Fibroblast of the conjunctiva (primary cell): ENCODE results near the gene ASB15.
"Not testable (repeated sequence)": the region's sequence is repeated elsewhere in the genome, so short reads cannot be mapped to it uniquely, and the experiment has no call there.

Experiments used
- DNase-seq: peaks from one replicate; pipeline ENCODE4 v3.0.0-alpha.2; 2010; ENCODE audit warnings: low read depth

ASB15 gene

GRCh38 chr7:123601530-123601929, at the start of gene ASB15:
Gene ASB15, plus strand, starts transcription at chr7:123601821. Its CDS starts 12,682 bp downstream, at chr7:123614503.
- no peak for DNase-seq

DNA sequence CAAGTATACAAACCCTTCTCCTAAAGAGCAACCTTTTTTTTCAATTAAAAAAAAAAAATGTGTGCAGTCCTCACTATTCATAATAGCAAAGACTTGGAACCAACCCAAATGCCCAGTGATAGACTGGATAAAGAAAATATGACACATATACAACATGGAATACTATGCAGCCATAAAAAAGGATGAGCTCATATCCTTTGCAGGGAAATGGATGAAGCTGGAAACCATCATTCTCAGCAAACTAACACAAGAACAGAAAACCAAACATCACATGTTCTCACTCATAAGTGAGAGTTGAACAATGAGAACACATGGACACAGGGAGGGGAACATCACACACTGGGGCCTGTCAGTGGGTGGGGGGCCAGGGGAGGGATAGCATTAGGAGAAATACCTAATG, 49.5 kb upstream of the ASB15 start:
- DNase-seq, result not testable (repeated sequence)

- no peak for DNase-seq
Observed at GRCh38 chr7:123552641-123553040, 49.0 kb upstream of the ASB15 start.

GRCh38 chr7:123553159-123553558, 48.5 kb upstream of the ASB15 start:
- DNase-seq, result no peak

DNA sequence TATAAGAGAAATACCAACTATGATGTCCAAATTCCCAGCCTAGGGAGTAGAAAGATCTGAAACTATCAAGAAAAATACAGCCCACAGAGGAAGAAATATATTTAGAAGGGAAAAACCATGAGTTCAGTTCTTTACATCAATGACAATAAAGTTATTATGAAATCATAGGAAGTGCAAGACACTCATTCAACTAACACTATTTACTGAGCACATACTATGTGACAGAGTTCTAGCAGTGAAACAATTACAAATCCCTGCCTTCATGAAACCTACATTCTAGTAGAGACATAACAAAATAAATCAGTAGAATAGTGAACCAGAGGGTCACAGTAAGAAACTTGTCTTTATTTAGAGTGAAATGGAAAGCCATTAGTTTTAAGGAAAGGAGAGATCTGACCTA, 46.1 kb upstream of the ASB15 start:
- DNase-seq, result no peak

GRCh38 chr7:123557016-123557397, 44.6 kb upstream of the ASB15 start:
- no peak for DNase-seq

GRCh38 chr7:123557398-123558288, 44.0 kb upstream of the ASB15 start, which contains the start of gene NDUFA5:
Gene NDUFA5, minus strand, starts transcription at chr7:123557818. Its CDS starts 23 bp downstream, at chr7:123557795.
- peak; percentile 98 for DNase-seq

DNA sequence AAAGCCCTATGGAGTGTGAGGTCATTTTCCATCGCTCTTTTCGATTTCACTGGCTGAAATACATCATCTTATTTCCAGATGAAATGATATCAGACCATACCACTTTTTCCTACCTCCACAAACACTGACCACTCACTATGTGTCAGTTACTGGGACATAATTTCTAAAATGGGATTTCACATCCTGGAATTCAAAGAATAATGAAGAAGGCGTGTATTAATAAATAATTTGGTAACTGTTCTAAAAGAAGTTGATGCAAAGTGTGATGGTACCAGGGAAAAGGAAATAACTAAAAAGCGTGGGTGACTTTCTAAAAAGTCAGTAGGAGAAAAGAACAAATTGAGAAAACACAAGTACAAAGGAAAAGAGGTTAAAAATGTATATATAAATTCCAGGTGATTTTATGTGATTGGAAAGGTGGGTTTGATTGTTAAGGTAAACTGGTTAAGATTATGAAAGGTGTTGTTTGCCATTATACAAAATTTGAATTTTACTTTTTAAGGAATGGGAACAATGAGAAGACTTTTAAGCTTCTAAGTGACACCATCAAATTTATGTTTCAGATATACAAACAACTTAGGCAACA, 43.2 kb upstream of the ASB15 start:
- DNase-seq, result no peak

GRCh38 chr7:123562121-123562520, 39.5 kb upstream of the ASB15 start:
- DNase-seq, result no peak

DNA sequence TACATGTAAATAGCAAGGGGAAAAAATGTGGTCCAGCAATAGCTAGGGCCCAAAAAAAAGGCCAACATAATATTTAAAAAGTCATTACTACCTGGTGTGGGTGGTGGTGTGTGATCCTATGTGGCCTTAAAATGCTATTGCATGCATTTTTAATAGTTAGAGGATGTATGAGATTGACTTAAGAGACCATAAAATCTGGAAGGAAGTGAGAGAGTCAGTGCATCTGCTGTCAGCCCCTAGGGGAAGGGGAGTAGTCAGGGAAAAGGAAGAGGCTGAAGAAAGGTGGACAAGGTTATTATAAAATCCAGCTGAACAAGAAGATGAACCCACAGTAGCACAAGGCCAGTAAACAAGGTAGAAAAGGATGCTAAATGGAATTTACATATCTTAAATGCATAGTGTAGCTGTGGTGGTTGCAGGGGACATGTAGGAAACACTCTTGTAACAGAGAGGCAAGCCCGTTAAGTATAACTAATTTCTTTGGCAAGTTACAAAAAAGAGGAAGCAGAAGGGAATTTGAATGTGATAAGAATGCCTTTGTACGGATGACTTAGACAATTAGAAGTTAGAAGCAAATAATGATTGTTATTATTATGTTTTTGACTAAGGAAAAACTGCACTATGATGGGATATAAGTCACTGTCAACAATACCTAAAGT, 32.1 kb upstream of the ASB15 start:
- no peak for DNase-seq

DNA sequence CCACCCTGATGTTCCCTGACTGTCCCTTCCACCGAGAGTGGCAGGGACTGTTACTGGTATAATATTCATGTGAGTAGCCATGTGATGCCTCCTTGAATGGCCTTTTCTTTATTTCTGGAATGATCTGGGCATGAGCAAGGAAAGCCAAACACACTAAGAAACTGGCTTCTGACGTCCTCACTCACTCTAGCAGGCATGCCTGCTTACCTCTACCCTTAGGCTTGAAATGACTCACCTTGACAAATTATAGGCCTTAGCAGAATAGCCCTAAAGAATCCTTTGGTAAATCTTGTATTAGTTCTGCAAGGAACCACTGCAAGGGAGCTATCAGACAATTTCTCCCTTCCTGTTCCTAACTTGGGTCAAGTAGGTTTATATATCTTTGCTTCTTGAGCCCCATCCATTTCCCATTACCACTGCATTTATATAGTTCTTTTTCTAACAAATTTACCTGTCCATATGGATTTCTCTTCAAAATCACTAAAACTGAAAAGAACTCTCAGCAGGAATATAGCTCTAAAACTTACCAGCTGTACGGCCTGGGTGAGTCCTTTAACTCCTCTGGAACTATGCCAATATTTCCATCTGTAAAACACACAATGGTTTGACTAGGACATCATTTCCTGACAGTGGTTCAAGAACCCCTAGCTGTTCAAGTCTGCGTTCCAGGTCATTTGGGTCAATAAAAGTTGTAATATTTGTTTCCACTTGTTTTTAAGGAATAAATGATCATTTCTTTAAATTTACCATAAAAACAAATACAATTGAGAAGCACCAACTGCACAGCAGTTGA, 31.0 kb upstream of the ASB15 start:
- no peak for DNase-seq

DNA sequence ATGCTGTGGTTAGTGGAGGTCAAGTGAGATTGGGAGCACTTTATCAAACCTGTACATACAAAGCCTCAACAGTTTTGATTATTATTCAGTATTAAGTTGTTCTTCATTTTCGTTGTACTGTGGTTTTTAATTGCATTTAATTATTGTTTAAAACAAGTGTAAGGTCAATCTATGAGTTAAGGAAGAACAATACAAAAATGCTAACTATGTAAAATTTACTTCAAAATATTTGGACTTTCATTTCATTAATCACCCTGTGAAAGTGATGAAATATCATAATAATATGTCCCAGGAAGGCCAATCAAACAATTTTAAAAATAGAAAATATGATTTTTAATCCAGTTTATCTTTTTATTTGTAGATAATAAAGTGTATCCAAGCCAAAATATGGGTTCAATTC, 30.4 kb upstream of the ASB15 start:
- DNase-seq, result no peak

DNA sequence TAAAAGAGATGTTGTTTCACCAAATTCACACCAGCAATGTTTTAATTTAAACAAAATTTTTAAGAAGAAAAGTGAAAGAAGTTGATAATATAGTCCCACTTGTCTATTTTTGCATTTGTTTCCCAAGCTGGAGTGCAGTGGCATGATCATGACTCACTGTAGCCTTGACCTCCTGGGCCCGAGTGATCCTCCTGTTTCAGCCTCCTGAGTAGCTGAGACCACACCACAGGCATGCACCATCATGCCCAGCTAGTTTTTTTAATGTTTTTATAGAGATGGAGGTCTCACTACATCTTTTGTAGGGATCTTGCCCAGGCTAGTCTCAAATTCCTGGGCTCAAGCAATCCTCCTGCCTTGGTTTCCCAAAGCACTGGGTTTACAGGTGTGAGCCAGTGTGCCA, 29.9 kb upstream of the ASB15 start:
- DNase-seq, result no peak

DNA sequence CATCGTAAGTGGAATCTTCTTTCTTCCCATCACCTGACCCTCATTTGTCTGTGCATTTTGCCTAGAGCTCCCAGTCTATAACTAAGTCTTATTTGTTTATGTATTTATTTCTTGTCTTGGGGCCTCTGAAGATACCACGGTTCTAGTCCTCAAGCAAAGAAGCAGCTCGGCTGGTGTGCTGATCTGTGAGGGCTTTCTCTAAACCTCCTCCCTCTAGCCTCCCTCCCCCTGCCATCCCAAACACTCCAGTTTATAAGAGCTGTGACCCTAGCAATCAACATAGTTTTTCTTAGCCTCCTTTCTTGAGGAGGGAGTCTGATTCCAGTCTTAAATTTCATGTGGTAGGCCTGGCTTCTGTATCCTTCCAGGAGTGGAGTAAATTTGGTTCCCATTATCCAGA, 28.3 kb upstream of the ASB15 start:
- no peak for DNase-seq

GRCh38 chr7:123573896-123574467, 27.6 kb upstream of the ASB15 start:
- DNase-seq, result no peak

GRCh38 chr7:123579416-123579815, 22.2 kb upstream of the ASB15 start:
- DNase-seq, result no peak

DNA sequence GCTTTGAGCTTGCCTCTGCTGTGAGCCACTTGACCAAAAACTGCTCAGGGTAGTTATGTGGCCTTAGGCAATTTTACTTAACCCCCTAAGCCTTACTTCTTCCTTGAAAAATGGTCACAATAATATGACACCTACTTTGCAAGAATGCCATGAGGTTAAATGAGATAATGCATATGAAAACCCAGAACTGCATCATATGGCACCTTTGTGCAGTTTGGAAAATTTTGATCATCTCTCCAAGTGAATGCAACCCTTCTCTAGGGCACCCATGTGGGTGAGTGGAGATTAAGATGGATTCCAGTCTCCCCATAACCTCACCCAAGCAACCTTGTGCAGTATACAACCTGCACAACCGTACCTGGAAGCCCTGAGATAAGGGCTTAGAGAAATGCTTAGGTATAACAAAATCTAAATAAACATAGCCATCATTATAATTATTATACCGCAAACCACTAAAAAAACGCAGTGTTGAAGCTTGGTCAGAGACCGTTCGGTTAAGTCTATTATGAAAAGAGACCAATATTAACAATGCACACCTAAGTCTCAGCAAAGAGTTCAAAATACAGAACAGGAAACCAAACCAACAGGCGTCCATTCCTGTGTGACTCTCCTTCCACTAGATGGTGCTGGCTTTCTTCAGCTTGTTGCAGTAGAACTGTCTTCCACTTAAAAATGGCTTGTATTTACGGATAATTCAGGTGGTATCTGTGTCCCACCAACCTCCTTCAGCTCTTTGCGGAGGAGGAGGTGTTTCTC, 21.0 kb upstream of the ASB15 start:
- DNase-seq, result peak; percentile 30

GRCh38 chr7:123581162-123581459, 20.5 kb upstream of the ASB15 start:
- DNase-seq, result no peak

DNA sequence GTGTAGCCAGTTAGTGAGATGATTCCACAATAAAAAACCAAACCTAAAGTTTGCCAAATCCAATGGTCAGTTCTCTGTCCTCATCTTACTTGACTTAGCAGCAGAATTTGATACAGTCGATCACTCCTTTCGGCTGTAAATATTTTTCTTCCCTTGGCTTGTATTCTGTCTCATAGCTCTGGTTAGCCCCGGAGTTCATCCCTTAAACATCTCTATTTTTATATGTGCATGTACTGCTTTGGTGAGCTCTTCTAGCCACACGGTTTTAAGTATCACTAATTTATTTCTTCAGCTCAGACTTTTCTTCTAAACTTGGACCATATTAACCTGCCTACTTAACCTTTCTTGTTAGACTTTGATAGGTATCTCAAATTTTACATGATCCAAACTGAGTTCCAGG, 17.8 kb upstream of the ASB15 start:
- DNase-seq, result no peak

DNA sequence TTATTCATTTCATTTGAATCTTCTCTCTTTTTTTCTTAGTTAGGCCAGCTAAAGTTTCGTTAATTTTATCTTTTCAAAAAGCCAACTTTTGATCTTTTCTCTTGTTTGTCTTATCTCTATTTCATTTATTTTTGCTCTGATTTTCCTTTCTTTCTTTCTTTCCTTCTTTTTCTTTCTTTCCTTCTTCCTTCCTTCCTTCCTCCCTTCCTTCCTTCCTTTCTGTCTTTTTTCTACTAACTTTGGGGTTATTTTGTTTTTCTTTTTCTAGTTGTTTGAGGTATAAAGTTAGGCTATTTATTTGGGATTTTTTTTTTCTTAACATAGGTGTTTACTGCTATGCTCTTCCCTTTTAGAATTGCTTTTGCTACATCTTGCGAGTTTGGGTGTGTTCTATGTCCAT, 13.2 kb upstream of the ASB15 start:
- DNase-seq, result no peak

DNA sequence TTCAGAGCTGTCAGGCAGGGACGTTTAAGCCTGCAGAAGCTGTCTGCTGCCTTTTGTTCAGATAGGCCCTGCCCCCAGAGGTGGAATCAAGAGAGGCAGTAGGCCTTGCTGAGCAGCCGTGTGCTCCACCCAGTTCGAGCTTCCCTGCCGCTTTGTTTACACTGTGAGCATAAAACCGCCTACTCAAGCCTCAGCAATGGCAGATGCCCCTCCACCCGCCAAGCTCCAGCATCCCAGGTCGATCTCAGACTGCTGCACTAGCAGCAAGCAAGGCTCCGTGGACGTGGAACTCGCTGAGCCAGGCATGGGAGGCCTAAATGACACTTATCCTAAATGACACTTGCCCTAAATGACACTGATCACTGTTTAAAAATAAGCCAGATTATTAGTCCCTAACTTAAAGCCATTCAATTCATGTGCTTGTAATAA, 6.8 kb upstream of the ASB15 start:
- DNase-seq, result no peak
